Muscle of leg (tissue), 11 donors: ENCODE measurements around the gene RPAP3. TPM values are rescaled to one million over a fixed set of nuclear protein-coding genes. Genes with fewer than 3 reads are reported as not detected.

Experiments used
- DNase-seq: peaks from one replicate; pipeline ENCODE4 v3.0.0; 2013
- H3K27ac ChIP-seq: one replicate; pipeline ENCODE4 v1.5.1; 2013; ENCODE audit warnings: mild to moderate bottlenecking, low read length, control low read depth
- H3K27me3 ChIP-seq: one replicate; pipeline ENCODE4 v1.6.1; 2013; ENCODE audit warnings: low read length; ENCODE audit not compliant: control insufficient read depth, insufficient read depth
- H3K36me3 ChIP-seq: one replicate; pipeline ENCODE4 v1.6.1; 2013; ENCODE audit warnings: low read length; ENCODE audit not compliant: control insufficient read depth, insufficient read depth
- H3K4me1 ChIP-seq: one replicate; pipeline ENCODE4 v1.6.1; 2013; ENCODE audit warnings: low read length; ENCODE audit not compliant: control insufficient read depth, insufficient read depth
- H3K4me3 ChIP-seq: one replicate; pipeline ENCODE4 v1.5.1; 2013; ENCODE audit warnings: low read length, control low read depth
- H3K9me3 ChIP-seq: replicated peaks from 2 replicates; pipeline ENCODE4 v1.6.1; 2013; ENCODE audit warnings: low read depth, low read length; ENCODE audit not compliant: control insufficient read depth
- WGBS: methylation state at CpG from one replicate; pipeline ENCODE4 v1.1.5; 2013; ENCODE audit warnings: missing lambda C conversion rate; ENCODE audit not compliant: insufficient coverage; 5-methylcytosine and 5-hydroxymethylcytosine counted together
- polyA plus RNA-seq, 8 donors: library from polyadenylated mRNA; unstranded; fragments of 120-200 nt; gene quantifications; one replicate each; pipeline versions ENCODE4 v1.2.1 to v1.2.3, GENCODE V29; 2013; ENCODE audit warnings: inconsistent platforms in 1 of 8, low replicate concordance in 1 of 8; ENCODE audit not compliant: insufficient read length in 8 of 8, insufficient read depth in 1 of 8
- total RNA-seq: library from RNA; stranded (reverse); fragments of 120-200 nt; gene quantifications from one replicate; pipeline ENCODE4 v1.2.4, GENCODE V29; 2013

RPAP3 gene
- total and polyA plus RNA-seq, 9 donors = 18.0 to 28.1 (median 24.7) TPM

DNA sequence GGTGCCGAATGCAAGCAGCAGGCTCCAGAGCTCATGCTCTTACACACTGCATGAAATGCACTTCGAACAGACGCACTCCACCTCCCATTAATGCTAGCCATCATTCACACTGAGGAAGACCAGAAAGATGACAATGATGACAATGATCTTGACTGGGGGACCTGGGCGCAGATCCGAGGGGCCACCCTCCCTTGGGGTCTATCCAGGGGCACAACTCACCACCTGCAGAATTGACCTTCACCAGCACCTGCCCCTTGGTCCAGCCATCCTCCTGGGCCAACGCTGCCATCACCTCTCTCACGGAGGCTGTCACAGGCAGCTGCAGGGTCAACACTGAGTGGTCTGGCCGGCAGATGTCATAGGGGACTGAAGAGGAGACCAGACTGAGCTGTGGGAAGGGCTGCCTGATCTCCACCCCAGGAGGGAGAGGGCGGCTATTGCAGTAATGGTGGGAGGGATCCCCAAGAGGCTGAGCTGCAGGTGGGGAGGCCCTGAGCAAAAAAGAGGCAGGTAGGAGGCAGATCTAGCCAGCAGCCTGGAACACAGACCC lies 37.6 kb upstream of the RPAP3 start:
- H3K9me3 ChIP-seq = no peaks in the 10 kb centered on the region
- peaks cover 24% of the 10 kb centered on the region for H3K4me1 ChIP-seq

DNA sequence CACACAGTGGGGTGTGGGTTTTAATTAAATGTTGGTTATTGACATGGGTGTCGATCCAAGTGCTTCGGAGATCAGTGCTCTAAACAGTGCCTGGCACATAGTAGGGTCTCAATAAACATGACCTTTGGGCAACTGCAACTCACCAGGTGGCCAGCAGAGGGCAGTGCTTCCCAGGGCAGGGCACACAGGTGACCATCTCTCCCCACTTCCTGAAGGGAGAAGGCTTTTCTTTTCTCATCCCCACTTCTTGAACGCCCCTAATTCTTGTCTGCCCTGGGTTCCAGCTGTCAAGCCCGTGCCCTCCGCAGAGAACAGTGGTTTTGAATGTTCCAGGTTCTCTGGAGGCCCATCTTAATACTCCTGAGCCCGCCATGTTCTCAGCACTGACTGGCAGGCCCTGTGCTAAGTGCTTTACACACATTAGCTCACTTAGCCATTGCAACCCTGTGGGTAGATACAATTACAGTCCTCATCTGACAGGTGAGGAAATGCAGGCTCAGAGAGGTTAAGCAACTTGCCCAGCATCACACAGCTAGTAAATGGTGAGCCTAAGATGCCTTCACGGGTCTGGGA lies 36.5 kb upstream of the RPAP3 start:
- peaks cover 5% of the 10 kb centered on the region for H3K36me3 ChIP-seq
- no peak for DNase-seq
- no peaks in the 10 kb centered on the region for H3K9me3 ChIP-seq
- 64% methylated on average over 4 of the region's 7 CpGs for WGBS
- peaks cover 5% of the 10 kb centered on the region for H3K27me3 ChIP-seq
- no peak overlapping the region for H3K27ac ChIP-seq
- no peak overlapping the region for H3K4me3 ChIP-seq
- peaks cover 30% of the 10 kb centered on the region for H3K4me1 ChIP-seq

More for the DNA sequence above, 37.6 kb upstream of the RPAP3 start:
- Histone ChIP-seq H3K4me3 (no peak overlapping the region), H3K36me3 (peaks cover 13% of the 10 kb centered on the region), H3K27me3 (peaks cover 5% of the 10 kb centered on the region), H3K27ac (no peak overlapping the region)
- 79% methylated on average over 5 of the region's 9 CpGs for WGBS
- DNase-seq = no peak

DNA sequence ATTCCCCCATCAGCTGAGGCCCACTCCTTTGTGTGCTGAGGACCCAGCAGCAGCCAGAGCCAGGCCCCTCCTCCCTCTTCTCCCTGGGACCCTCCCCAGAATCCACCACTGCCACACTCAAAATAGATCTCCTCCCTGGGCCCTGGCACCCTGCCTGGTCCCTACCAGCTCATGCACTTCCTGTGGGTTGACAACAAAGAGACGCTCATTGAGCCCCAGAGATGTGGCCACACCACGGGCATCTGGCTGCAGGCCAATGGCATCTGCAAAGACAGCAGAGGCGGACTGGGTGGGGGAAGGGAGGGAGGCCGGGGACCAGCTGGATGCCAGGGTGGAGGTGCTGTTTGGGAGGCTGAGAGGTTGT lies 35.5 kb upstream of the RPAP3 start:
- WGBS = 48% methylated on average over 4 of the region's 4 CpGs
- no peak overlapping the region for H3K4me3 ChIP-seq
- H3K27me3 ChIP-seq = peaks cover 5% of the 10 kb centered on the region
- peaks cover 40% of the 10 kb centered on the region for H3K4me1 ChIP-seq
- peaks cover 5% of the 10 kb centered on the region for H3K36me3 ChIP-seq
- peak; percentile 78 for DNase-seq
- peak overlapping the region; percentile 55 for H3K27ac ChIP-seq
- H3K9me3 ChIP-seq = no peaks in the 10 kb centered on the region

DNA sequence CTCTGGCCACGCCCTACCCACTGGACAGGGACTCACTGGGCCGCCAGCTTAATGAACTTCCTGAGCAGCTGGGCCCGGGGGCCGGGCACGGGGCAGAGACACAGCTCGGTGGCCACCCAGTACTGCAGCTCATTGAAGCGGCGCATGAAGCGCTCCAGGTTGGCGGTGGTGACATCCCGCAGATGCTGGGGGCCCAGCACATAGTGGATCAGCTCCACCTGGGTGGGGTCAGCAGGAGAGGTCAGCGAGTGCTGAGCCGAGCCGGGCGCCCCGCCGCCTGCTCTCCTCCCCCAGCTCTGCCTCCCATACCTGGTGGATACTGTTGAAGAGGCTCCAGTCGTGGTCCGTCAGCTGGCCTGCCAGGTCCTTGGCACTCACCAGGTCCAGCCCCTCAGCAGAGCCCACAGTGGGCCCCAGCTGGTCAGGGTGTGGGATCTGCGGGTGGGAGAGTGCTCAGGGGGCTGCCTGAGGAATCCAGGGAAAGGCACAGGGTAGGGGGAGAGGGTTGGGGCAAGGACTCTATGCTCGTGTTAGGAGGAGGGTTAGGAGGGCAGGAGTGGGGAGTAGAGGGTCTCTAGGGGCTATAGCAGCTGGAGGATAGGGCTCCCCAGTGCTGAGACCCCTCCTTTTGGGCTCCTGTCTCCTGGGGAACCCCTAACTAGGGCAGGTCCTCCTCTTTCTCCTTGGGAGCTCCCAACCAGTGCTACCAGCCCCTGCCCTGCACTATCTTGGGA lies 34.9 kb upstream of the RPAP3 start:
- no peak for DNase-seq

DNA sequence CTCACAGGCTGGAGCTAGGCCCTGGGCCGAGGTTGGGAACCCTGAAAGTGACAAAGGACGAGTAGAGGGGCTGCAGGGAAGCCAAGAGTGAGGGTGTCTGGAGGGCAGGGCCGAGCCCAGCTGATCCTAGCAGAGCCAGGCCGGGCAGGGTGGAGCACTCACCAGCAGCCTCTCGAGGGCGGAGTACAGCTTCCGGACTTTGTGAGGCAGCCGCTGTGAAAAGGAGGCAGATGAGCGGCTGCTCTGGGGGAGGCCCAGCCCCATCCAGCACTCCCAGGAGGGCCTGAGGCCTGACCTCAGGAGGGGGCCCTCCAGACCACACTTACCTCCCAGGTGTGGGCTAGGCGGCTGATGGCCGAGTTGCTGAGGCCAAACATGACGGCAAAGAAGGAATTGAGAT lies 34.1 kb upstream of the RPAP3 start:
- Histone ChIP-seq H3K4me1 (peaks cover 53% of the 10 kb centered on the region), H3K27me3 (peaks cover 5% of the 10 kb centered on the region), H3K9me3 (no peaks in the 10 kb centered on the region), H3K36me3 (peaks cover 2% of the 10 kb centered on the region), H3K4me3 (no peak overlapping the region), H3K27ac (no peak overlapping the region)
- 43% methylated on average over 9 of the region's 12 CpGs for WGBS
- DNase-seq = no peak

More for the DNA sequence above, 34.9 kb upstream of the RPAP3 start:
- peaks cover 2% of the 10 kb centered on the region for H3K36me3 ChIP-seq
- H3K27me3 ChIP-seq = peaks cover 5% of the 10 kb centered on the region
- WGBS = 67% methylated on average over 13 of the region's 21 CpGs
- H3K9me3 ChIP-seq = no peaks in the 10 kb centered on the region
- peaks cover 45% of the 10 kb centered on the region for H3K4me1 ChIP-seq
- H3K4me3 ChIP-seq = no peak overlapping the region
- peak overlapping the region; percentile 55 for H3K27ac ChIP-seq

DNA sequence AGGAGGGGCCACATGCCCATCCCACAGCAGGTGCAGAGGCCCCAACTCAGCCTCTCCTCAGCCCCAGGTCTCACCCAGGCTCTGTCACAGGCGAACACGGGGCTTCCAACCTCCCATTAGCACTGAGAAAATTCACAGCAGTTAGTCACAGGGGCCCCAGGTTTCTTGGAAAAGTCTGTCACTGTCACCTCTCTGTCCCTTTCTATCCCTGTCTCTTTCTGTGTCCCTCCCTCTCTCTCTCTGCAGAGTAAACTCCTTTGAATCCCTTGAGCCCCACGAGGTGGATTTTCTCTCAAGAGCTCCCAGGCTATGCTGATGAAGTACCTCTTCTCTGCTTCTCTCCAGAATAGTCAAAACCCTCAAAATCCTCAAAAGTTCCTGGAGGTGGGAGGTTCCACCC lies 33.5 kb upstream of the RPAP3 start:
- H3K27ac ChIP-seq = no peak overlapping the region

DNA sequence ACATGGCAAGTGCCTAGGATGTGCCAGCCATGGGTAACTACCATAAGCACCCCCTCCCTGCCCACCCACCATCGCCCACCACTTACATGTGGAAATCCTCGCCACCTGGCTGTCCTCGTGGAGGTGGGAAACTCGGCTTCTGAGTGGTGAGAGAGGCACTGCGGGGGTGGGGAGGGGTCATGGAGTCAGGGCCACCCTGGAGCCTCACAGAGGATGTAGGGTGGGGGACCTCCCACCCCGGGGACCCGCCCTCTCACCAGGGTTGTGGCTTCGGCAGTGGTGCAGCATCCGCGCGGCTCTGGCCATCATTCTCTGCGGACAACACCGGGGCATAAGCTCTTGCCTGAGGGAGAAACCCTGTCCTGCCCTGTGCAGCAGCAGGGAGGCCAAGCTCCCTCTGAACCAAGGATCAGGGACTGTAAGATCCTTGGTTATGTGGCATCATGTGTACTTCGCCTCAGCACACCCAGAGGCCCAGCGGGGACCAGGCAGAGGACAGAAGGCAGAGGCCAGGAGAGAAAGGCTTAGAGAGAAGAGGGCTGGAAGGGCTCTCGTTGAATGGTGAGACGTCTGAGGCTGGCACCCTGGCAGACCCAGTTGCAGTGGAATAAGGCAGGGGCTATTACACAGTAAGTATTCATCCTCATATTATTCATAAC lies 32.2 kb upstream of the RPAP3 start:
- no peak for DNase-seq
- peaks cover 59% of the 10 kb centered on the region for H3K4me1 ChIP-seq

More for the DNA sequence above, 33.5 kb upstream of the RPAP3 start:
- H3K4me1 ChIP-seq = peaks cover 59% of the 10 kb centered on the region
- peaks cover 2% of the 10 kb centered on the region for H3K36me3 ChIP-seq
- peaks cover 5% of the 10 kb centered on the region for H3K27me3 ChIP-seq
- WGBS = 89% methylated on average over 3 of the region's 3 CpGs
- H3K9me3 ChIP-seq = no peaks in the 10 kb centered on the region
- no peak overlapping the region for H3K4me3 ChIP-seq
- no peak for DNase-seq

DNA sequence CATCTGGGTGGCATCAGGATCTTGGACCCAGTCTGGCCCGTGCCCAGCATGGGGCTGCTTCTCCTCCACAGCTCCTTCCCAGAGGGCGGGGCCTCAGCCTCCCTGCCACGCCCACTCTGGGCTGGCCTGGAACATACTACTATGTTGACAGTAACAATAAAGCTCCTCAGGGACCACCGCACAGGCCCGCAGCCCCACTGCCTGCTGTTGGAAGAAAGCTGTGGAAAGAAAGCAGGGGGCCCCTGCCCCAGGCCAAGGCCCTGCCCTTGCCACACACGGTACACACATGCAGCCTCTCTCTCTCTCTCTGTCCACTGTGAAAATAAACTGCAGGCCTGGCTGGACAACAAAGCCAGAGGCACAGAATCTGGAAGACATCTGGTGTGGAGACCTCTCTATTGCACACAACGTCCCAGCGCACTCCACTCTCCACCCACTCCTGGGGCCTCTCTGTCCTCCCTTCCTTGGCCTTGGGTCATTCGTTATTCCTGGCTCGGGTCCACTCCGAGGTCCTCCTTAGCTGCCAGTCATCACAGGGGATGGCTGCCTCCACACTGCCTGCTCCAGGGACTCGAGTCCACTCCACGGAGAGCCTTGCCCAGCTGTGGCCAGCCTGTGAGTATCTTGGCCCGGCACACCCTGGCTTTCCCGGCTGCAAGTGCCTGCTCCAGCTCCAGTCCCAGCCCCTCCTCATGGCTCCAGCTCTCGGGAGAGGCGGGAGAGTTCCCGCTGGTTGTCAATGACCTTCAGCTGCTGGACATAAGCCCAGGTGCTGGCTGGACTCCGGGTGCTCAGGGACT lies 31.2 kb upstream of the RPAP3 start:
- H3K9me3 ChIP-seq = no peaks in the 10 kb centered on the region
- no peak overlapping the region for H3K4me3 ChIP-seq
- peak; percentile 82 for DNase-seq
- H3K36me3 ChIP-seq = peaks cover 2% of the 10 kb centered on the region
- H3K27ac ChIP-seq = peak overlapping the region; percentile 53
- H3K27me3 ChIP-seq = no peaks in the 10 kb centered on the region
- 16% methylated on average over 12 of the region's 19 CpGs for WGBS
- H3K4me1 ChIP-seq = peaks cover 59% of the 10 kb centered on the region

More for the DNA sequence above, 32.2 kb upstream of the RPAP3 start:
- Histone ChIP-seq H3K27ac (no peak overlapping the region), H3K36me3 (peaks cover 2% of the 10 kb centered on the region), H3K4me3 (no peak overlapping the region), H3K9me3 (no peaks in the 10 kb centered on the region), H3K27me3 (peaks cover under 1% of the 10 kb centered on the region)
- WGBS = 77% methylated on average over 8 of the region's 17 CpGs

DNA sequence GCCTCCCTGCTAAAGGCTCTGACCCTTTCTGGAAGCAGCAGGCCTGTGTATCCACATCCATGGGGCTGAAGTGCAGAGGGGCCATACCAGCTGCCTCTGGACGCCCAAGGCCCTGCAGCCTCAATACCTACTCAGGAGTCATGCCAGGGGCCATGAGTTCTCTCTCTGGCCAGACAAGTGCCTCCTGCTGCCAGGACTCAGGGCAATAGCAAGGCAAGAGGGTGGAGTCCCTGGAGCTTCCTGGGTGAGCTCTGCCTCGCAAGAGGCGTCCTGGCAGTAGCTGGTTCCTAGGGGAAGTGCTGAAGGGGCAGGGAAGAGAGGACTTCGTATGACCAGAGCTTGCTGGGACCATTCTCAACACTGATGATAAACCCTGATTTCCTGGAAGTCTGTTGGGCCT lies 30.4 kb upstream of the RPAP3 start:
- DNase-seq = no peak
- no peaks in the 10 kb centered on the region for H3K9me3 ChIP-seq
- 77% methylated on average over 3 of the region's 4 CpGs for WGBS
- no peaks in the 10 kb centered on the region for H3K27me3 ChIP-seq
- H3K4me1 ChIP-seq = peaks cover 56% of the 10 kb centered on the region
- peak overlapping the region; percentile 53 for H3K27ac ChIP-seq
- H3K36me3 ChIP-seq = peaks cover 2% of the 10 kb centered on the region
- H3K4me3 ChIP-seq = no peak overlapping the region
